ENCODE data around the gene TPX2.

The TPX2 gene

GRCh38 chr20:31707258-31707615 is 31.9 kb upstream of the TPX2 start:
- DNase-seq (ENCODE audit: low read depth) = no peak
- no peak overlapping the region for H3K4me3 ChIP-seq (ENCODE audit: control insufficient read depth, low read depth, low read length)
- TF ChIP-seq CTCF (conservative IDR thresholded peaks at IDR 0.05; ENCODE audit: control insufficient read depth, insufficient read depth, low read depth, low read length) = no peak

- no peak overlapping the region for H3K4me3 ChIP-seq (ENCODE audit: control insufficient read depth, low read depth, low read length)
- TF ChIP-seq CTCF (conservative IDR thresholded peaks at IDR 0.05; ENCODE audit: control insufficient read depth, insufficient read depth, low read depth, low read length) = no peak
- DNase-seq (ENCODE audit: low read depth) = no peak
Measured at GRCh38 chr20:31707994-31708735, 30.9 kb upstream of the TPX2 start.

GRCh38 chr20:31708736-31709534 is 30.2 kb upstream of the TPX2 start:
- no peak for TF ChIP-seq CTCF (conservative IDR thresholded peaks at IDR 0.05; ENCODE audit: control insufficient read depth, insufficient read depth, low read depth, low read length)
- DNase-seq (ENCODE audit: low read depth) = no peak
- H3K4me3 ChIP-seq (ENCODE audit: control insufficient read depth, low read depth, low read length) = no peak overlapping the region

GRCh38 chr20:31709939-31710338 is 29.2 kb upstream of the TPX2 start:
- no peak for TF ChIP-seq CTCF (conservative IDR thresholded peaks at IDR 0.05; ENCODE audit: control insufficient read depth, insufficient read depth, low read depth, low read length)
- H3K4me3 ChIP-seq (ENCODE audit: control insufficient read depth, low read depth, low read length) = no peak overlapping the region
- no peak for DNase-seq (ENCODE audit: low read depth)

GRCh38 chr20:31710423-31711108 is 28.5 kb upstream of the TPX2 start:
- no peak overlapping the region for H3K4me3 ChIP-seq (ENCODE audit: control insufficient read depth, low read depth, low read length)
- no peak for DNase-seq (ENCODE audit: low read depth)
- no peak for TF ChIP-seq CTCF (conservative IDR thresholded peaks at IDR 0.05; ENCODE audit: control insufficient read depth, insufficient read depth, low read depth, low read length)

- H3K4me3 ChIP-seq (ENCODE audit: control insufficient read depth, low read depth, low read length) = no peak overlapping the region
- no peak for DNase-seq (ENCODE audit: low read depth)
- TF ChIP-seq CTCF (conservative IDR thresholded peaks at IDR 0.05; ENCODE audit: control insufficient read depth, insufficient read depth, low read depth, low read length) = no peak
Measured at GRCh38 chr20:31711179-31712111, 27.6 kb upstream of the TPX2 start.
